HFF-Myc (cell line): Measurements from ENCODE around the gene FLOT1.

Source experiments
- DNase-seq: peaks from one replicate; pipeline ENCODE4 v3.0.0-alpha.2; 2011; ENCODE audit warnings: low read depth; ENCODE audit errors: extremely low read depth
- H3K4me3 ChIP-seq: replicated peaks from 2 replicates; pipeline ENCODE4 v1.5.1; 2011; ENCODE audit warnings: low read depth, mild to moderate bottlenecking, control low read depth, low read length
- TF ChIP-seq, protein P1 (sequence below): IDR thresholded peaks from 2 replicates; pipeline ENCODE4 v1.5.1; 2012; ENCODE audit warnings: mild to moderate bottlenecking, low read depth, low read length, control low read depth; ENCODE audit errors: missing control alignments

The FLOT1 gene

DNA sequence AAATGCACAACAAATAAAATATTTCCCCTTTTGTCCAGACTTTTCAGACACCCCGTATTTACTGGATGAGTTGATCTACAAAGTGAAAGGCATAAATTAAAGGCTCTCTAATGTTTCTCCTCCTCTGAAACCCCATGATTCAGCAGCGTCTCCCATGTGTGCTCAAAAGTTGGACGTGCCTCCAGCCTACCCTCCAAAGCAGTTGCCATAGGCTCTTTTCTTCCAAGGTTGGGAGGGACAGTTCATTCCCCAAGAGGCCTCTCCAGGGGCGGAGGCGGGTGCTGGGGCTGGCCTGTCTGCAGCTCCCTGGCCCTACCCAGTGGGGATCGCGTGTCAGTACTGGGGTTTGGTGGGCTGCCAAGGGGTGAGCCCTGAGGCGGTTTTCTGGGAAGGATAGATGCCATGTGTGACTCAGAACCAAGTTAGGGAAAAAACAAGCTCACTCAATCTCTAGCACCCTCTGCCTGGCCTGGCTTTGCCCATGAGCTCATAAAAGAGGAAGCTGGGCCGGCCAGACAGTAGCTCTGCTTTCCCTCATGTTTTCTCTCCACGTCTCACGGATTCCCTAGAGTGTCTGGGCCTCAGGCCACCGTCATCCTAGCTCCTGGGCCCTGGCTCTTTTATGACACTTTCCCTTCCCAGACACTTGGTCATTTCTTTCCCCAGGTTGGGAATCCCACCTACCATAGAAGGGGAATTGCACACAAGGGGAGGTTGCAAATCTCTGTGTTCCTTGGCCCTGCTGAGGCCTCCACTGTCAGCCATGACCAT, 9.9 kb upstream of the FLOT1 start:
- TF ChIP-seq, protein P1, sequence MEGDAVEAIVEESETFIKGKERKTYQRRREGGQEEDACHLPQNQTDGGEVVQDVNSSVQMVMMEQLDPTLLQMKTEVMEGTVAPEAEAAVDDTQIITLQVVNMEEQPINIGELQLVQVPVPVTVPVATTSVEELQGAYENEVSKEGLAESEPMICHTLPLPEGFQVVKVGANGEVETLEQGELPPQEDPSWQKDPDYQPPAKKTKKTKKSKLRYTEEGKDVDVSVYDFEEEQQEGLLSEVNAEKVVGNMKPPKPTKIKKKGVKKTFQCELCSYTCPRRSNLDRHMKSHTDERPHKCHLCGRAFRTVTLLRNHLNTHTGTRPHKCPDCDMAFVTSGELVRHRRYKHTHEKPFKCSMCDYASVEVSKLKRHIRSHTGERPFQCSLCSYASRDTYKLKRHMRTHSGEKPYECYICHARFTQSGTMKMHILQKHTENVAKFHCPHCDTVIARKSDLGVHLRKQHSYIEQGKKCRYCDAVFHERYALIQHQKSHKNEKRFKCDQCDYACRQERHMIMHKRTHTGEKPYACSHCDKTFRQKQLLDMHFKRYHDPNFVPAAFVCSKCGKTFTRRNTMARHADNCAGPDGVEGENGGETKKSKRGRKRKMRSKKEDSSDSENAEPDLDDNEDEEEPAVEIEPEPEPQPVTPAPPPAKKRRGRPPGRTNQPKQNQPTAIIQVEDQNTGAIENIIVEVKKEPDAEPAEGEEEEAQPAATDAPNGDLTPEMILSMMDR = no peak
- peak; percentile 98 for DNase-seq
- H3K4me3 ChIP-seq = no peak overlapping the region

DNA sequence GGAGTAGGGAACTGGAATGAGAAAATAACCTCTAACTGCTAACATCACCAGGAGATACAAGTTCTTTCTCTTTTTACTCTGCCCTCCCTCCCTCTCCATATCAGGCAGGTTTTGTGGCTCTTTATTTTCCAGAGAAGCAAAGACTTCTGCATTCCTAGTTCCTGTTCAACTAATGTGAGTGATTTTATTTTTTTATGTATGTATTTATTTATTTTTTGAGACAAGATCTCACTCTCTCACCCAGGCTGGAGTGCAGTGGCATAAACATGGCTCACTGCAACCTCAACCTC, 7.8 kb upstream of the FLOT1 start:
- DNase-seq = no peak
- H3K4me3 ChIP-seq = no peak overlapping the region
- TF ChIP-seq, protein P1 = no peak

DNA sequence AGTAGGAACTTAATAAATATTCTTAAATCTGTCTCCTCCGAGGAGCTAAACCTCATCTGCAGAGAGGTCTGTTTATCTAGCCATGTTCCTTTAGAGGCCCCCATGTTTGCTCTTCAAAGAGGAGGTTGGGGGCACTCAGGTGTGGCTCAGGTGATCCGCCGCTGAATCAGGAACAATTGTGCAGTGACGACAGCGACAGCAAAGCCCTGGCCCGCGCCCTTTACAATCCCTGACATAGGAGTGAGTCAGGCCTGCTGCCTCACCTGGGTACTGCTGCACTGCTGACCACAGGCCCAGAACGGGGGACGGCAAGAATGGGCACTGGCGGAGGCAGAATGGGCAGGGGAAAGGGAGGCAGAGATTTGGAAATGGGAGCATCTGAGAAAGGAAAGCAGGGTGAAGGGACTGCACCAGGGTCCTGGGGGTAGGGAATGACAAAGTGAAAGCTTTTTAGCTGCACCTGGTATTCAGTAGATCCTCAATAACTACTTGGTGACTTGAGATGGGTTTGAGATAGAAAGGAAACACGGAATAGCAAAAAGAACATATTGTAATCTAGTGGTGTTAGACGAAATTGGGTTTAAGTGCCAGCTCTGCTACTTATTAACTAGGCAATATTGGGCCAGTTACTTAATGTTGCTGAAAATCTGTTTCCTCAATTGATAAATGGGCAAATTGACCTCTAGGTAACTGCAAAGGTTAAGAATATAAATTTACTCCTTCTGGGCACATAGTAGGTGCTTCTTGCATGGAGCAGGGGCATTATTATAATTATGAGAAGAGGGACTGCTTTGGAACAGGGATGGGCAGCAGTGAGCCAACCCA, 7.3 kb upstream of the FLOT1 start:
- no peak for DNase-seq
- TF ChIP-seq, protein P1 = no peak
- no peak overlapping the region for H3K4me3 ChIP-seq

DNA sequence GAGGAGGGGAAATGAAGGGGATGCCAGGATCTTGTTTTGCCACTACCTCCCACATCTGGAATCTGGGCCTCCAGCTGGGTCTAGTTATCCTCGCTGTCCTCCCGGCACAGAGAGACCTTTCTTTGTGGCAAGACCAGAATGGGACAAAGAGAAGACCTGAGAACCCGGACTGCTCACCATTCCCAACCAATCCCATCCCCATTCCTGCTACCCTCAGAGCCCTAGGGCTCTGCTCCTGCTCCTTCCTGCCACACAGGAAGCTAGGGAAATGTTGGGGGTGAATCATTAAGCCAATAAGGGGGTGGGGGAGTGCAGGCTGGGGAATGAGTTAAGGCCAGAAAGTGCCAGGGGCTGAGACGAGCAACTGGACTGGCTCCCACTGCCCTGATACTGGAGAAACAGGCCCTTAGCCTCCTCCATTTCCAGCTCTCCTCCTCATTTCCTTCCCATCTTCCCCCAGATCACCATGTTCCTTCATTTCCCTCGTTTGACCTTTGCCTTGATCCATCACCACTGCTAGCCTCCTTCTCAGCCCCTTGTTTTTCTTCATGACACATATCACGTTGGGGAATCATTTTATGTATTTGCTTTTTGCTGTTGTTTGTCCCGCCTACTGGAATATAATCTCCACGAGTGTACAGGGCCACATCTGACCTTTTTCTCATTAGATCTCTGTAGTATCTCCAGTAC, 6.5 kb upstream of the FLOT1 start:
- TF ChIP-seq, protein P1 = no peak
- DNase-seq = no peak
- H3K4me3 ChIP-seq = no peak overlapping the region

DNA sequence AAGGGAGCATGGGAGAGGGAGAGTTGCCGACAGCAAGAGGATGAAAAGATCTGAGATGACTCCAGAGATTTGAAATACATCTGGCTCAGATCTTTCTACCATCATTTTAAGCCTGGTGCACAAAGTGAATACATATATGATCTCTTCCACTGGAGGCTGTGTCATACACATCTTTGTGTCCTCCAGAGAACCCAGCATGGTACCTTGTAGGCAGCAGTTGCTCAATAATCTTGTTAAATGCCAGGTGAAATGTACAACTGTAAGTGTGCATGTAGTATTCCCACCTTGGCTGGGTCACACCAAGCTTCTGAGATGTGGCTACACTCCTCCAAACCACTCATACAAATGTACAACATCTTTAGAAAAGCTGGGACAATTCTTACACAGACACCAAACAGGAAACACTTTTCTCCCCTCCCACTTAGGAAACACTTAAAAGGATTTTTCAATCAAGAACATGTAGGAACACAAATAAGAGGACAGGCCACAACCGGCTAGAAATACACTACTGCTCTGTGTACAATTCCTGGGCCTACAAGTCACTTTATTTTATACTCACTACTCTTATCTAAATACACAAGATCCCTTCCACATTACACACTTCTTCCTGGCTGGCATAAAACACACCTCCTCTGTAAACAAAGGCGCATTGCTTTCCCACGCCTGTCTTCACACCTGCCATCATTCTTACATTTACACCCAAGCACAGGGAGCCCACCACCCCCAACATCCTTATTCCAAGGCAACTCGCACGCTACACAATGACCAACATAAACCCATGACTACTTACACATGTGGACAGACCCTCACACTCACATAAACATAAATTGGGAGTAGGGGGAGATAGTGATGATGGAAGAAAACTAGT, 5.6 kb upstream of the FLOT1 start:
- TF ChIP-seq, protein P1 = no peak
- H3K4me3 ChIP-seq = no peak overlapping the region
- no peak for DNase-seq

DNA sequence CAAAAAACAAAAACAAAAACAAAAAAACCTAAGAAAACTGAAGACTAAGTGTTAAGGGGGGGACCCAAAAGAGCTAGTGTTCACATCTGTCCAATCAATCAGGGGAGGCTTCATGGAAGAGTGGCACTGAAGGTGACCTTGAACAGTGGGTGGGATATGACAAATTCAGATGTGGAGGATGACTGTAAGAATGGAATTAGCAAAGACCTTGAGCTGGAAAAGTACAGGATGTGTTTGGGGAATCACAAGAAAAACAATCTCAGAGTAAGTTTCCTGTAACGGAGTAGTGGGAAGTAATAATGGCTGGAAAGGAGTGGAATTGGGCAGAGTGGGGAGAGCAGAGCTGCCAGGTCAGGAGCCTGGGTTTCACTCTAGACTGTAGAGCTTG, 4.8 kb upstream of the FLOT1 start:
- no peak overlapping the region for H3K4me3 ChIP-seq
- TF ChIP-seq, protein P1 = no peak
- no peak for DNase-seq
